ELF-1 (cell line): ENCODE measurements around the gene P2RY6.
"Not testable (repeated sequence)": the region's sequence is repeated elsewhere in the genome, so short reads cannot be mapped to it uniquely, and the experiment has no call there.

Source experiments
- DNase-seq: peaks from one replicate; pipeline ENCODE4 v3.0.0-alpha.2; 2016; ENCODE audit warnings: low read depth, low spot score

The P2RY6 gene

GRCh38 chr11:73271936-73272679 lies at the start of gene P2RY6:
Gene P2RY6, plus strand, starts transcription at chr11:73272338. Its CDS starts 24,181 bp downstream, at chr11:73296519.
- DNase-seq = peak; percentile 89

GRCh38 chr11:73223998-73224730 lies 48.0 kb upstream of the P2RY6 start:
- no peak for DNase-seq

- DNase-seq = peak; percentile 83
Observed at GRCh38 chr11:73225001-73225686, 47.0 kb upstream of the P2RY6 start.

GRCh38 chr11:73225851-73226250 lies 46.3 kb upstream of the P2RY6 start:
- DNase-seq = no peak

- no peak for DNase-seq
Observed at GRCh38 chr11:73226297-73227006, 45.7 kb upstream of the P2RY6 start.

GRCh38 chr11:73227571-73228211 lies 44.4 kb upstream of the P2RY6 start:
- peak; percentile 98 for DNase-seq

GRCh38 chr11:73228268-73229134 lies 43.6 kb upstream of the P2RY6 start:
- no peak for DNase-seq

- no peak for DNase-seq
Observed at GRCh38 chr11:73229321-73229895, 42.7 kb upstream of the P2RY6 start.

- no peak for DNase-seq
Observed at GRCh38 chr11:73229896-73230875, 42.0 kb upstream of the P2RY6 start.

- DNase-seq = no peak
Observed at GRCh38 chr11:73230931-73231330, 41.2 kb upstream of the P2RY6 start.

- not testable (repeated sequence) for DNase-seq
Observed at GRCh38 chr11:73232487-73232886, 39.7 kb upstream of the P2RY6 start.

GRCh38 chr11:73233211-73233610 lies 38.9 kb upstream of the P2RY6 start:
- no peak for DNase-seq

- DNase-seq = no peak
Observed at GRCh38 chr11:73233692-73234470, 38.3 kb upstream of the P2RY6 start.

- no peak for DNase-seq
Observed at GRCh38 chr11:73234471-73235181, 37.5 kb upstream of the P2RY6 start.

GRCh38 chr11:73235236-73235786 lies 36.8 kb upstream of the P2RY6 start:
- no peak for DNase-seq

- DNase-seq = no peak
Observed at GRCh38 chr11:73236205-73236765, 35.9 kb upstream of the P2RY6 start.

- DNase-seq = peak; percentile 77
Observed at GRCh38 chr11:73236854-73237253, 35.3 kb upstream of the P2RY6 start.
